Esophagus squamous epithelium (tissue), 5 donors: ENCODE results near the gene TFE3. TPM values are rescaled to one million over a fixed set of nuclear protein-coding genes. Genes with fewer than 3 reads are reported as not detected.

ENCODE experiments used
- DNase-seq: peaks from one replicate; lab custom pipeline; 2025; lab: John Stamatoyannopoulos, UW
- H3K27ac ChIP-seq, 4 donors: fragments of 200-600 bp; sonication (generic); one replicate each; pipeline ENCODE4 v1.5.1; 2016 to 2019; ENCODE audit warnings: mild to moderate bottlenecking in 1 of 4
- H3K27me3 ChIP-seq, 4 donors: fragments of 200-600 bp; sonication (generic); 1 replicate in 3 of 4; 2 replicates in 1 of 4; pipeline versions ENCODE4 v1.5.1 to v1.6.0; 2017 to 2021; ENCODE audit warnings: antibody characterized with exemption in 1 of 4
- H3K36me3 ChIP-seq, 3 donors: fragments of 200-600 bp; sonication (generic); one replicate each; pipeline ENCODE4 v1.5.1; 2016 to 2019
- H3K4me1 ChIP-seq, 3 donors: fragments of 200-600 bp; sonication (generic); one replicate each; pipeline ENCODE4 v1.5.1; 2017 to 2019
- H3K4me3 ChIP-seq, 4 donors: fragments of 200-600 bp; sonication (generic); 1 replicate in 3 of 4; 2 replicates in 1 of 4; pipeline ENCODE4 v1.5.1; 2016 to 2019; ENCODE audit warnings: mild to moderate bottlenecking in 2 of 4, moderate library complexity in 1 of 4
- H3K9me3 ChIP-seq, 3 donors: fragments of 200-600 bp; sonication (generic); one replicate each; pipeline ENCODE4 v1.5.1; 2016 to 2019
- POLR2A ChIP-seq, 4 donors: fragments of 450-650 bp; IDR thresholded peaks; one replicate each; pipeline ENCODE4 v1.6.1; 2017; ENCODE audit warnings: antibody characterized with exemption in 4 of 4, mild to moderate bottlenecking in 4 of 4, moderate library complexity in 3 of 4
- WGBS, 2 donors: methylation state at CpG; one replicate each; pipeline ENCODE4 v1.1.5; 2018; 5-methylcytosine and 5-hydroxymethylcytosine counted together
- intact Hi-C: fragments of 100-400 bp; cut with DNase I; formaldehyde crosslinking; loops from one replicate; pipeline ENCODE4 v1.15.0; 2022
- total RNA-seq, 4 donors: library from RNA; depleted of rRNA; stranded (reverse); fragments of >200 nt; gene quantifications; one replicate each; pipeline ENCODE4 v1.1.0, GENCODE V29; 2016
- TF ChIP-seq, protein P1 (sequence below), 6 experiments: fragments of 450-650 bp in 4 of 6; fragments of 200-600 bp in 2 of 6; sonication (generic) in 2 of 6; IDR thresholded peaks; one replicate each; pipeline ENCODE4 v1.5.1; 2016 to 2019; ENCODE audit warnings: antibody characterized with exemption in 6 of 6, mild to moderate bottlenecking in 4 of 6, moderate library complexity in 4 of 6
- donor health status: DM: yes; HTN: yes; CAD: no.

Gene TFE3
- total RNA-seq, 4 donors from 2014 or later: 24.3 to 48.4 (median 43.1) TPM

DNA sequence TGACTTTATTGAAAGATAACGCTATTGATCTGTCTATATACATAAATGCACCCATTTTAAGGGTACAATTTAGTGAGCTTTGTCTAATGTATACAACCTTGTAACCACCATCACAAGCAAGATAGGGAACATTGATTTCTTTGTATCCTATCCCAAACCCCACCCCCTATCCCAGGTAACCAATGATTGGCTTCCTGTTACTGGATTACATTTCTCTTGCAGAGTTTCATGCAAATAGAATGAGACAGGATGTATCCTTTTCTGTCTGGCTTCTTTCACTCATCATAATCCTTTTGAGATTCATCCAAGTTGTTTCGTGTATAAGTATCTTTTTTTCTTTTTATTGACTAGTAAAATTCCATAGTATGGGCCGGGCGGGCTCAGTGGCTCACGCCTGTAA, 39.5 kb downstream of the TFE3 start:
- no peaks in the 10 kb centered on the region for H3K9me3 ChIP-seq
- 47 to 67% methylated on average over 4 to 5 of the region's 5 CpGs for WGBS, 2 donors
- no peak overlapping the region for H3K4me3 ChIP-seq
- TF ChIP-seq, protein P1, sequence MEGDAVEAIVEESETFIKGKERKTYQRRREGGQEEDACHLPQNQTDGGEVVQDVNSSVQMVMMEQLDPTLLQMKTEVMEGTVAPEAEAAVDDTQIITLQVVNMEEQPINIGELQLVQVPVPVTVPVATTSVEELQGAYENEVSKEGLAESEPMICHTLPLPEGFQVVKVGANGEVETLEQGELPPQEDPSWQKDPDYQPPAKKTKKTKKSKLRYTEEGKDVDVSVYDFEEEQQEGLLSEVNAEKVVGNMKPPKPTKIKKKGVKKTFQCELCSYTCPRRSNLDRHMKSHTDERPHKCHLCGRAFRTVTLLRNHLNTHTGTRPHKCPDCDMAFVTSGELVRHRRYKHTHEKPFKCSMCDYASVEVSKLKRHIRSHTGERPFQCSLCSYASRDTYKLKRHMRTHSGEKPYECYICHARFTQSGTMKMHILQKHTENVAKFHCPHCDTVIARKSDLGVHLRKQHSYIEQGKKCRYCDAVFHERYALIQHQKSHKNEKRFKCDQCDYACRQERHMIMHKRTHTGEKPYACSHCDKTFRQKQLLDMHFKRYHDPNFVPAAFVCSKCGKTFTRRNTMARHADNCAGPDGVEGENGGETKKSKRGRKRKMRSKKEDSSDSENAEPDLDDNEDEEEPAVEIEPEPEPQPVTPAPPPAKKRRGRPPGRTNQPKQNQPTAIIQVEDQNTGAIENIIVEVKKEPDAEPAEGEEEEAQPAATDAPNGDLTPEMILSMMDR (IDR thresholded peaks at IDR 0.05): no peak
- no peak for TF ChIP-seq POLR2A (IDR thresholded peaks at IDR 0.05)
- H3K27me3 ChIP-seq: no peaks in the 10 kb centered on the region
- peaks cover 4 to 16% (median 6%) of the 10 kb centered on the region in 3 donors for H3K4me1 ChIP-seq
- peaks cover 0 to 7% (median 0%) of the 10 kb centered on the region in 3 donors for H3K36me3 ChIP-seq
- intact Hi-C loops: no loop called here
- DNase-seq: no peak
- H3K27ac ChIP-seq: no peak overlapping the region

GRCh38 chrX:49002091-49002935, 40.8 kb downstream of the TFE3 start, which contains the start of gene GRIPAP1:
Gene GRIPAP1, minus strand, starts transcription at chrX:49002264. Its CDS starts 35 bp downstream, at chrX:49002229.
- Histone ChIP-seq H3K9me3 (no peaks in the 10 kb centered on the region), H3K4me3 (peak within 1 kb of the TSS; percentile 59 to 75 (median 68)), H3K36me3 (peaks cover 0 to 21% (median 0%) of the 10 kb centered on the region in 3 donors), H3K27me3 (no peaks in the 10 kb centered on the region), H3K27ac (peak within 1 kb of the TSS; percentile 79 to 91 (median 88)), H3K4me1 (peaks cover 4 to 16% (median 6%) of the 10 kb centered on the region in 3 donors)
- 2 to 54% methylated on average over 19 to 23 of the region's 38 CpGs for WGBS, 2 donors
- TF ChIP-seq, protein P1 (IDR thresholded peaks at IDR 0.05): no peak
- TF ChIP-seq POLR2A (IDR thresholded peaks at IDR 0.05): peak in 3 of 4 donors; percentile 31 to 80 (median 50)
- intact Hi-C loops: no loop called here
- peak; percentile 7 for DNase-seq

GRCh38 chrX:49001521-49002090, 41.6 kb downstream of the TFE3 start:
- 2 to 46% methylated on average over 17 of the region's 17 CpGs for WGBS, 2 donors
- no peaks in the 10 kb centered on the region for H3K9me3 ChIP-seq

GRCh38 chrX:49000636-49001035, 42.5 kb downstream of the TFE3 start:
- TF ChIP-seq POLR2A (IDR thresholded peaks at IDR 0.05): no peak
- TF ChIP-seq, protein P1 (IDR thresholded peaks at IDR 0.05): no peak
- DNase-seq: no peak
- intact Hi-C loops: no loop called here
- Histone ChIP-seq H3K9me3 (no peaks in the 10 kb centered on the region), H3K4me3 (no peak overlapping the region), H3K4me1 (peaks cover 4 to 16% (median 6%) of the 10 kb centered on the region in 3 donors), H3K36me3 (peaks cover 0 to 38% (median 0%) of the 10 kb centered on the region in 3 donors), H3K27me3 (no peaks in the 10 kb centered on the region), H3K27ac (no peak overlapping the region)
- WGBS, 2 donors: 80 to 95% methylated on average over 3 to 4 of the region's 4 CpGs

More at GRCh38 chrX:49001521-49002090, 41.6 kb downstream of the TFE3 start:
- Histone ChIP-seq H3K4me1 (peaks cover 4 to 16% (median 6%) of the 10 kb centered on the region in 3 donors), H3K36me3 (peaks cover 0 to 28% (median 0%) of the 10 kb centered on the region in 3 donors), H3K27me3 (no peaks in the 10 kb centered on the region), H3K27ac (peak overlapping the region; percentile 79 to 91 (median 88)), H3K4me3 (peak overlapping the region; percentile 59 to 75 (median 68))
- intact Hi-C loops: no loop called here
- no peak for TF ChIP-seq POLR2A (IDR thresholded peaks at IDR 0.05)
- TF ChIP-seq, protein P1 (IDR thresholded peaks at IDR 0.05): no peak
- DNase-seq: no peak
